GM19324 (cell line): ENCODE data around the gene NPIPB2.
"Not testable (repeated sequence)": the region's sequence is repeated elsewhere in the genome, so short reads cannot be mapped to it uniquely, and the experiment has no call there.

ENCODE experiments used
- ATAC-seq: cut with Tn5 transposase; IDR thresholded peaks from one replicate; pipeline ENCODE4 v1.9.1; 2021; ENCODE audit warnings: mild to moderate bottlenecking, moderate library complexity; ENCODE audit not compliant: unreplicated experiment, low FRiP score

NPIPB2 gene

DNA sequence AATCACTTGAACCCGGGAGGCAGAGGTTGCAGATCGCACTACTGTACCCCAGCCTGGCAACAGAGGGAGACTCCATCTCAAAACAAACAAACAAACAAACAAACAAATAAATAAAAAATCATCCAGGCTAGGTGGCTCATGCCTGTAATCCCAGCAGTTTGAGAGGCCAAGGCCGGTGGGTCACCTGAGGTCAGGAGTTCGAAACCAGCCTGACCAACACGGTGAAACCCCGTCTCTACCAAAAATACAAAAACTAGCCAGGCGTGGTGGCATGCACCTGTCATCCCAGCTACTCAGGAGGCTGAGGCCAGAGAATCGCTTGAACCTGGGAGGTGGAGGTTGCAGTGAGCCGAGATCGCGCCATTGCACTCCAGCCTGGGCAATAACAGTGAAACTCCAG is 21.1 kb upstream of the NPIPB2 start:
- not testable (repeated sequence) for ATAC-seq

DNA sequence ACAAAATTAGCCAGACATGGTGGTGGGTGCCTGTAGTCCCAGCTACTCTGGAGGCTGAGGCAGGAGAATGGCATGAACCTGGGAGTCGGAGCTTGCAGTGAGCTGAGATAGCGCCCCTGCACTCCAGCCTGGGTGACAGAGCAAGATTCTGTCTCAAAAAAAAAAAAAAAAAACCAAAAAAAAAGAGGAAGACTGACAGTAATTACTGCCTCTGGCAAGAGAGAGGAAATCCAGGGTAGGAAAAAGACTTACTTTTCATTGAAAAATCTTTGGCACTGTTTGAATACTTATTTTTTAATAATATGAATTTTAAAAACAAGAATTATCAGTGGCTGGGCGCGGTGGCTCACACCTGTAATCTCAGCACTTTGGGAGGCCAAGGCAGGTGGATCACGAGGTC is 20.6 kb upstream of the NPIPB2 start:
- ATAC-seq, result not testable (repeated sequence)

DNA sequence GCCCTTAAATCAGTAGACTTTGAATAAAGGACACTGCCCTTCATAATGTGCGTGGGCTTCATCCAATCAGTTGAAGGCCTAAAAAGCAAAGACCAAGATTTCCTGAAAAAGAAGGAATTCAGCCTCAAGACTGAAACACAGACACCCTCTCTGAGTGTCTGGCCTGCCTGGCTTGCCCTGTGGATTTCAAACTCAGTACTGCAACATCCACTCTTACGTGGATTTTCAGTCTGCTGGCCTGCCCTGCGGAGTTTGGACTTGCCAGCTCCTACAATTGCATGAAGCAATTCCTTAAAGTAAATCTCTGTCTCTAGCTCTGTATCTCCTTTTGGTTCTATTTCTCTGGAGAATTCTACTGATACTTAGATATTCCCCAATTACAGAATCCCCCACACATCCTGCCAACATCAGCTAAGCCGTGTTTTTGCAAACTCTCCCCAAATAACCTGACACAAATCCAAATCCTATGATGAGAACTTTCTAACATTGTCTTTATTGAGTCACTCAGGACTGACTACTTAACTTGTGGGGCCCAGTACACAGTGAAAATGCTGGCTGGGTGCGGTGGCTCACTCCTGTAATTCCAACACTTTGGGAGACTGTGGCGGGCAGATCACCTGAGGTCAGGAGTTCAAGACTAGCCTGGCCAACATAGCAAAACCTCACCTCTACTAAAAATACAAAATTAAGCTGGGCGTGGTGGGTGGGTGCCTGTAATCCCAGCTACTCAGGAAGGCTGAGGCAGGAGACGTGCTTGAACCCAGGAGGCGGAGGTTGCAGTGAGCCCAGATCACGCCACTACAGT is 15.9 kb upstream of the NPIPB2 start:
- ATAC-seq, result no peak

DNA sequence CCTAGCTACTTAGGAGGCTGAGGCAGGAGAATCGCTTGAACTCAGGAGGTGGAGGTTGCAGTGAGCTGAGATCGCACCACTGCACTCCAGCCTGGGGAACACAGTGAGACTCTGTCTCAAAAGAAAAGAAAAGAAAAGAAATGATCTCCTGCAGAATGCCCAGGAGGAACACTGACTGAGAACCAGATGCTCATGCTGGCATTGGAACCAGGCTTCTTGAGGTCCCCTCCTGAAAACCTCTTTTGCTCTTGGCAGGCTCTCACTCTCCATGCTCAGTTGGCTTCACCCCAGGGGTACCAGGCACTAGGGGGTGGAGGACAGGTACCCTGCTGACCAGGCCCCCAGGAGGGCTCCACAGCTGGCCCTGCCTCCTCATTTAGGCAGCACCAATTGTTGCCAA is 14.7 kb upstream of the NPIPB2 start:
- no peak for ATAC-seq

DNA sequence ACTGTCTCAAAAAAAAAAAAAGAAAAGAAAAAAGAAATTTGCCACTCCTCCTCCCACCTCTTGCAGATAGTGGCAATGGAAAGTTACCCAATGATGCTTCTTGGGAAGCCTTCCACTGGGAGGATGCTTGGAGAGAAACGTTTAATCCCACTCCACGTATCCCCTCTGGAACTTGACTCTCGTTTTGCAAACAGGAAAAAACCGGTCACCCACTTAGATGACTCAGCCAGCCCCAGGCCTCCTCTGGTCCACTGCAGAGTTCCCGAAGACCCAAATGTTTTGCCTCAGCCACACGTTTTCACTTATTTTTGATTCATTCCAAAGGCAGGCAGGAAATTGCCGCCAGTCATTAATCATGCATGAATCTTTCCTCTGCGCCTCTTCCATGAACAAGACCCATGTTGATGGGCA is 13.9 kb upstream of the NPIPB2 start:
- no peak for ATAC-seq

DNA sequence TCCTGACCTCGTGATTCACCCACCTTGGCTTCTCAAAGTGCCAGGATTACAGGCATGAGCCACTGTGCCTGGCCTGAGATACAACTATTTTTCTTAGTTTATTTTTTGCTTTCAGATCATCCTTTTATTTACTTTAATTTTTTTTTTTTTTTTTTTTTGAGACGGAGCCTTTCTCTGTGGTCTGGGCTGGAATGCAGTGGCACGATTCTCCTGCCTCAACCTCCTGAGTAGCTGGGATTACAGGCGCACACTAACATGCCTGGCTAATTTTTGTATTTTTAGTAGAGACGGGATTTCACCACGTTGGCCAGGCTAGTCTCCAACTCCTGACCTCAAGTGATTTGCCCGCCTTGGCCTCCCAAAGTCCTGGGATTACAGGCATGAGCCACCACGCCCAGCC is 11.7 kb upstream of the NPIPB2 start:
- ATAC-seq, result not testable (repeated sequence)

DNA sequence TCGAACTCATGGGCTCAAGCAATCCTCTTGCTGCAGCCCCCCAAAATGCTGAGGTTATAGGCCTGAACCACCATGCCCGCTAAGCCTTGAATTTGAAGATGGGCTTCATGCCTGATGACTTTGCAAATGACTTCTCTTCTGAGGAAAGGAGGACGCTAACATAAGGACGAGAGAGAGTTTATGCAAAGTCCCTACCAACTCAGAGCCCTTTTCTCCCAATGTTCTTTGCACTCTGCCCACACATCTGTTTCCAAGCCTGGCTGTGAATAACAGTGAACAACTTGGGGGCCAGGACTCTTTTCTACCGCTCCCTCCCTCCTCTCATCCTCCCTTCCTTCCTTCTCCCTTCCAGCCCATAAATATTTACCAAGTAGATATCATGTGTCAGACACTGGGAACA is 8.5 kb upstream of the NPIPB2 start:
- ATAC-seq, result no peak

DNA sequence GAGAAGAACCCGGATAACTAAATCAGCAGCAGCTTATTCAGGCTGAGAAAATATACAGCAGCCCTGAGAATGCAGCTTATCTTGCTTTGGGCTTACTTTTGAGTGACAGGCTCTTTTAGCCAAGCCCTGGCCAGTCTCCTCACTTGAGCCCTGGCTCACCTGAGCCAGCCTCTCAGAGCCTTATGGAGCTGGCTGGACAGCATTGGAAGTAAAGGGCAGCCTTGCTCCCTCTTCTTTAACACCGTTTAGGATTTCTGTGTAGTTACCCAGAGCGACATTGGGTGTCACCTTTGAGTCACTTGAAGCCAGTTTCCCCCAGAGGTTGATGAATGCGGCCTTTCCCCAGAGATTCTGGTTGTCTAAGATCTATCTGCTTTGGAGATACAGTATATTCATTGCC is 7.7 kb upstream of the NPIPB2 start:
- ATAC-seq, result no peak

DNA sequence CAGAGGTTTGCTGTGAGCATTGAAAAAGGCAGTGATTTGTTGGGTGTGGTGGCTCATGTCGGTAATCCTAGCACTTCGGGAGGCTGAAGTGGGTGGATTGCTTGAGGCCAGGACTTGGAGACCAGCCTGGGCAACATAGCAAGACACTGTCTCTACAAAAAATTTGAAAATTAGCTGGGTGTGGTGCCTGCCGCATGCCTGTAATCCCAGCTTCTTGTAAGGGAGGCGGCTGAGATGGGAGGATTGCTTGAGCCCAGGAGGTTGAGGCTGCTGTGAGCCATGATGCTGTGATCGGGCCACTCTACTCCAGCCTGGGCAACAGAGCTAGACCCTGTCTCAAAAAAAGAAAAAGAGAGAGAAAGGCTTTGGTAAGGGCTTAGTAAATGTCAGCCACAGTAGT is 7.0 kb upstream of the NPIPB2 start:
- ATAC-seq, result no peak

DNA sequence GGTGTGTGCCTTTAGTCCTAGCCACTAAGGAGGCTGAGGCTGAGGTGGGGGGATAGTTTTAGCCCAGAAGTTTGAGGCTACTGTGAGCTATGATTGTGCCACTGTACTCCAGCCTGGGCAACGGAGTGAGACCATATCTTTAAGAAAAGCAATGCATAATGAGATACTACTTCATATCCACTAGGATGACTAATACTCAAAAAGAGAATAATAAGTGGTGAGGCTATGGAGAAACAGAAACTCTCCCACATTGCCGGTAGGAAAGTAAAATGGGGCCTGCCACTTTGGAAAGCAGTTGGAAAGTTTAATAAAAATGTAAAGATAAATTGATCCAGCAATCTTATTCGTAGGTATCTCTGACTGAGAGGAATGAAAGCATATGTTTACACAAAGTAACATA is 4.6 kb upstream of the NPIPB2 start:
- no peak for ATAC-seq

DNA sequence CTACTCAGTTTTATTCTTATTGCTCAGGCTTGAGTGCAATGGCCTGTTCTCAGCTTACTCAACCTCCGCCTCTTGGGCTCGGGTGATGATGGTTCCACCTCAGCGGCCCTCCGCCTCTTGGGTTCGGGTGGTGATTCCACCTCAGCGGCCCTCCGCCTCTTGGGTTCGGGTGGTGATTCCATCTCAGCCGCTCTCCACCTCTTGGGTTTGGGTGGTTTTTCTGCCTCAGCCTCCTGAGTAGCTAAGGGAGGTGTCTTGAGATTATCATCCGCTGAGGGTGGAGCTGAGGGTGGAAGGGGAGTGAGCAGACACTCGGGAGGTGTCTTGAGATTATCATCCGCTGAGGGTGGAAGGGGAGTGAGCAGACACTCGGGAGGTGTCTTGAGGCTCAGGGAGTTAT is 14.5 kb downstream of the NPIPB2 start:
- not testable (repeated sequence) for ATAC-seq

DNA sequence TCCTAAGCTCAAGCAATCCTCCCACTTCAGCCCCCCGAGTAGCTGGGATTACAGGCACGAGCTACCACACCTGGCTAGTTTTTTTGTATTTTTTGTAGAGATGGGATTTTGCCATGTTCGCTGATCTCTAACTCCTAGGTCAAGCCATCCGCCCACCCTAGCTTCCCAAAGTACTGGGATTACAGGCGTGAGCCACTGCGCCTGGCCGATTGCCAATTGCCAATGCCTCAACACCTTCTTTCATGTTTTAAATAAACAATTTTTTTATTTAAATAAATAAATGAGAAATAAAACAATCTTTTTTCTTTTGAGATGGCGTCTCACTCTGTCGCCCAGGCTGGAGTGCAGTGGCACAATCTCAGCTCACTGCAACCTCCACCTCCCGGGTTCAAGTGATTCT is 17.8 kb downstream of the NPIPB2 start:
- ATAC-seq, result not testable (repeated sequence)

DNA sequence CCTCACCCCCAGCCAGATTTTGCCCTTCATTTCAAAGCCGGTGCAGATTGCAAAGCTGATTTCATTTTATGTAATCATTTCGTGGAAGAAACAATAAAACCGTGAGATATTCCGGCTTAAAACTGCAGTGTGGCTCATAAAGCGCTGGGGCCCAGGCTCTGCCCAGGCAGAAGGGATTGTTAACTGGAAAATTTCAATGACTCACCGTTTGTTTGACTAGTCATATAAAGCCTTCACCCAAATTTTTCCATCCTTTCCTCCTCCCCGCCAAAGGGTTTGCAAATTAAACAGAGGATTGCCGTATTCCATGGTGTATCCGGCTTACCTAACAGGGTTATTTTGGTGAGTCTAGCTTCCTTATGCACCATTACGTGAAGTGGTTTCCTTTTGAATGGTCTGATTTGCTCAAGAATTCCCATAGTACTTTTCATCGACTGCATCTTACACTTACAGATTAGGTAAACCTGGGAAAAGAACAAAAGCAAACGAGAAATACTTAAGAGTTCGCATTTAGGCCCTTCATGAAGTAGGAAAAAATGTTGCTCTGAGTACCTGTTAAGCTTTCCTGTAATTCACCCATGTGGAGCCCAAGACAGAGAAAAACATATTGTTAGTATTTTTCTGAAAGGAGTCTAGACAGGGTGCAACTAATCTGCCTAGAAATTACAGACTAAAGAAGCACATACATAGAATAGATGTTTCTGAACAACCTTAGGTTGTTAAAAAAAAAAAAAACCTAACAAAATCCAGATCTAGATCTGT is 25.1 kb downstream of the NPIPB2 start:
- ATAC-seq, result no peak

DNA sequence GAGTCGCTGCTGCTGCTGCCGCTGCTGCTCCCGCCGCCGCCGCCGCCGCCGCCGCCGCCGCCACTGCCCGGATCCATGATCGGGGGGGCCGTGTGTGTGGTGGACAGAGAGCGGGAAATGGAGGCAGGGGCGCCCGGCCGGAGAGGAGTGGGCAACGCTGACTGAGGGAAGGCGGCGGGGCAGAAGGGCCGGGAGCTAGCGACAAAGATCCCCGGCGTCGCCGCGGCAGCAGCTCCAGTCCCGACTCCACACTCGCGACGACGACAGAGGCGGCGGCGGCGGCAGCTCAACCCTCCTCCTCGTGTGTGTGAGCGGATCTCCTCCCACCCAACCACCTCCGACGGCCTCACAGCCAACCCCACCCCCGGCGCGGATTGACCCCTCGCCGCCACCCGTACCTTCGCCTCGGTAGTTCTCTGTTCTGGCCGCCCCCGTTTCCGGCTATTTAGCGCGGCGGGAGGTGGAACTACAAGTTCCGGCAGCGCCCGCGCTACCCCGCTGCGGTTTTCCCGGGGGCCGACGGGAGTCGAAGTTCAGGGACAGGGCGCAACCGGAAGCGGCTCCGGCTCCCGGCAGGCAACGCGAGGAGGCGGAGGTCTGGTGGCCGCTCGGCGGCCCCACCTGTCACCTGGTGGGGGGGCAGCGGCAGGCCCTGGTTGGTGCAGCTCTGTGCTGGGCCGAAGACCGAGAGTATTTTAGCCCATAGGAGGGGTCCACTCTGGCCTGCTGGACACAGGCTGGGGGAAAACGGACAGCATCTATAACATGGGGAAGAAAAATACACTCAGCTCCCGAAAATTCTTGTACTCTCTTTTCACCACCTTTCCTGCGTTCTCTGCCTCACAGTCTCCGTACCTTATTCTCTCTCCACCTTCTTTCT is 26.0 kb downstream of the NPIPB2 start, which contains the start of gene GSPT1:
Gene GSPT1 (minus strand): TSS at position 313 of the 880 bp plus-strand sequence. CDS start 236 bp downstream, at position 77.
- ATAC-seq, result peak; percentile 89

DNA sequence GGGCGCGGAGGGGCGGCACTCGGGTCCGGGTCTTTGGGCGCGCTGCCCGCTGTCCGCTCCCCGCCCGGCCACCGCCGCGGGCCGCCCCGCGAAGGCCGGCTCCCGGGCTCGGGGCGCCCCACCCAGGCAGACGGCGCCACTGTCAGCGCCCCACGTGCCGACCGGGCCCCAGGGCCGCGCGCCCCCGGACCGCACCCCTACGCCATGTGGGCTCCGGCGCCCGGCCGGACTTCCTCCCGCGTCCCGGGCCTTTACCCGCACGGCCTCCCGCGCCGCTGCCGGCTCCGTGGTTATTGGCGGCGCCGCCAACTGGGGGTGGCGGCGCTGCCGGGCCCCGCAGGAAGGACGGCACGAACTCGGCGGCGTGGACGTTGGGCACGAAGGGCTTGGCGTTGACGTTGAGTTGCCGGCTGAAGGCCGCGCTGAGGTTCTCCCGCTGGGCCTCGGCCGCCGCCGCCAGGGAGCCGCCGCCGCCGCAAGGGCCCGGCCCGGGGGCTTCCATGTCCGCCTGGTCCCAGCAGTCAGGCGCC is 26.7 kb downstream of the NPIPB2 start:
- peak; percentile 37 for ATAC-seq

DNA sequence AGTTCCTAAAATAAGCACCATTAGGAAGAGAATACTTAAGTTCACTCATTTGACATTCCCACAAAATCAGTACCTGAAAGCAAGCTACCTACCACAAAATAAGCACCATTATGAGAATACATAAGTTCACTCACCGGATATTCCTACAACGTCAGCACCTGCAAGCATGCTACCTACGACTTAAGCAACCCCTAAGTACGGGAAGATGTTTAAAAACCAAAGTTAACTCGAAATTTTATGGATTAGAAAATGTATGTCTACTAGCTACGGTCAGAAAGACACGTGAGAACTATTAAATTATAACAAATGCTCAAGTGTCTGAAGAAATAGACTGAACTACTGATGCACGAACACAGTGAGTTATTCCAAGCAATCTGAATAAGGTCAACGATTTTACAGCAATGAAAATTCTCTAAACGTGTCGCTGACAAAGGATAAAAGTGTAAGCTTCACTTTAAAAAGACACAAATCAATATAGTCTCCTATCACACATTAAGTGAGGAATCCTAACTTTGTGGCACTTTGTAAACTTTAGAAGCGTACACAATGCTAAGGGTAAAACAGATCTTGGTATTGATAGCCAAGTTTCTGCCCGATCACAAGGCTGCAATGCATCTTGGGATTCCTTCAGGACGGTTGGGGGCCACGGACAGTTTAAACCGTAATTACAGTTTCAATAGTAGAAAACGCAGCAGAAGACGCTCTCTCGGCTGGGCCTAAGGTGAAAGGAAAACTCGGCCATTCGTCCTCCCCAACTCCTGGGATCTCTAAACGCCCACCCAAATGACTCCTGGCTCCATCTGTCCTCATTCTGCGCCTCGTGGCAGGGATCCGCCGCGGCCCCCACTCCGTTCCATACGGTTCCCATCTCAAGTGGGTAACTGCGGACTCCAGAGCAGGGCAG is 27.4 kb downstream of the NPIPB2 start:
- peak; percentile 0 for ATAC-seq

DNA sequence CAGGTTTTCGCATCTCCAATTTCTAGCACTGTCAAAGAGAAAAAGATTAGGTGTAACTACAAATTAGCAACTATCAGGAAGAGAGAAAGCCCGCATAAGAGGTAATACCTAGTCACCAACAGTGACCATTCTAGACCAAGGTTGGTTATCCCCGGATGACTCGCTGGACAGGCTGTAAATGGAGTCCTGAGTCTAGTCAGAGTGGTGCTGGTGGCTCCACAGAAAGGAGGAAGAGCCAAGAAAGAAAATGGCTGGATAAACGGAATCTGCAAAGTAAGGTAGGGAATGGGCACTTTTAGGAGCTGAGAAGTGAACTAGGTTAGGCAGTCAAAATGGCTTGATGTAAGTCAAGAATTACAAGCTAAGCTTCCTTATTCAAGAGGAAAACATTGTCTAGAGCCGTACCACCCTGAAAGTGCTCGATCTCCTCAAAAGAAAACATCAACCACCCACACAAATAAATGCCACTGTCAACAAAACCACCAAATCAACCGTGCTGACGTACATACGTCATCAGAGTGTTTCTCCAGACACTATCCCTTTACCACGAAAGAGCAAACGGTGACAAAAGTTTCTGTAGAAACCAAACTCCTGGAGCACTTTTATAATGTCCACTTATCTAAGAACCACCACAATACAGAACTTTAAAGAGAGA is 28.3 kb downstream of the NPIPB2 start:
- no peak for ATAC-seq

DNA sequence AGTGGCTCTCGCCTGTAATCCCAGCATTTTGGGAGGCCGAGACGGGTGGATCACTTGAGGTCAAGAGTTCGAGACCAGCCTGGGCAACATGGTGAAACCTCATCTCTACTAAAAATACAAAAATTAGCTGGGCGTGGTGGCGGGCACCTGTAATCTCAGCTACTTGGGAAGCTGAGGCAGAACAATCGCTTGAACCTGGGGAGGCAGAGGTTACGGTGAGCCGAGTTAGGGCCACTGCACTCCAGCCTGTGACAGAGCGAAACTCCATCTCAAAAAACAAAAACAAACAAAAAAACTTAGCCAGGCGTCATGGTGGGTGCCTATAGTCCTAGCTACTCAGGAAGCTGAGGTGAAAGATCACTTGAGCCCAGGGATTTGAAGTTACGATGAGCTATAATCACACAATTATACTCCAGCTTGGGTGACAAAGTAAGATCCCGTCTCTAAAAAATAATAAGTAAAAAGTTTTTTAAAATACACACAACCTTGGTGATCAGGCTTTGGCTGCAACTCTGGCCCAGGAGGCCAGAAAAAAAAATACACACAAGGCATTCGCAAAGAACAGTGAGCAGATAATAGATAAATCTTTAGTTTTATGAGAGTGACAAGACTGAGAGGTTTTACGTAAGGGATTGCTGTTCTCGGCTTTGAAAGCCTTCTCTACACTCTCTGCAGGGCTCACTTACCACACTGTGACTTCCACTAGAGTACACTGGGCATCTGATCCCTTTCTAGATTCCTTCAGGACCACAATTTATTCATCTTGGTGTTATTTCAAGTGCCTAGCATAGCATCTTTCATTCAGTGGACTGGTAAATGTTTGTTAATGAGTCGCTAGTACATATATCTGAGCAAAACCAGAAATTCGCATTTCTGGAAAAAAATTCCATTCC is 31.9 kb downstream of the NPIPB2 start:
- no peak for ATAC-seq
